Caco-2 (cell line): ENCODE results near the gene MEIS3. TPM values are rescaled to one million over a fixed set of nuclear protein-coding genes. Genes with fewer than 3 reads are reported as not detected.

Experiments
- BruUV-seq: library from RNA; stranded (reverse); fragments of 400-500 nt; replicated peaks from 2 replicates; lab custom pipeline; 2021; lab: Mats Ljungman, UMichigan
- CTCF ChIA-PET: fragments of 300-600 bp; sonication (Branson Sonifier 250); formaldehyde crosslinking; loops from one replicate; lab custom pipeline; 2022; ENCODE audit warnings: antibody characterized with exemption; lab: Charles Lee
- POLR2A ChIA-PET: fragments of 300-600 bp; sonication (Branson Sonifier 250); formaldehyde crosslinking; loops from one replicate; lab custom pipeline; 2022; ENCODE audit warnings: antibody characterized with exemption; lab: Charles Lee
- DNase-seq, 2 experiments: peaks; one replicate each; pipeline versions ENCODE4 v3.0.0 to v3.0.0-alpha.2; 2020 to 2022
- H3K27me3 ChIP-seq: replicated peaks from 2 replicates; pipeline ENCODE4 v1.6.0; 2011; ENCODE audit warnings: low read length; ENCODE audit not compliant: control insufficient read depth, insufficient read depth
- H3K36me3 ChIP-seq: 2 replicates; pipeline ENCODE4 v1.5.1; 2011; ENCODE audit warnings: low read length; ENCODE audit not compliant: control insufficient read depth, insufficient read depth
- H3K4me1 ChIP-seq: fragments of 250-450 bp; sonication (Bioruptor Pico); 2 replicates; pipeline ENCODE4 v1.5.1; 2020; ENCODE audit warnings: mild to moderate bottlenecking
- H3K4me3 ChIP-seq: 2 replicates; pipeline ENCODE4 v1.5.1; 2011; ENCODE audit warnings: low read depth, mild to moderate bottlenecking, control low read depth, low read length
- H3K9me3 ChIP-seq: fragments of 250-450 bp; sonication (Bioruptor Pico); 2 replicates; pipeline ENCODE4 v1.5.1; 2020; ENCODE audit warnings: mild to moderate bottlenecking, moderate library complexity
- H3K27ac Mint-ChIP-seq: one replicate; pipeline ENCODE4 v1.8.0; 2022; ENCODE audit warnings: mixed read lengths; ENCODE audit not compliant: unreplicated experiment
- H3K27me3 Mint-ChIP-seq: one replicate; pipeline ENCODE4 v1.8.0; 2022; ENCODE audit warnings: mixed read lengths; ENCODE audit not compliant: insufficient read depth, unreplicated experiment
- H3K36me3 Mint-ChIP-seq: one replicate; pipeline ENCODE4 v1.8.0; 2022; ENCODE audit warnings: mild to moderate bottlenecking, mixed read lengths; ENCODE audit not compliant: insufficient read depth, unreplicated experiment
- H3K4me1 Mint-ChIP-seq: one replicate; pipeline ENCODE4 v1.8.0; 2022; ENCODE audit warnings: low read depth, mixed read lengths; ENCODE audit not compliant: unreplicated experiment
- H3K4me3 Mint-ChIP-seq: one replicate; pipeline ENCODE4 v1.8.0; 2022; ENCODE audit warnings: mild to moderate bottlenecking, moderate library complexity, mixed read lengths; ENCODE audit not compliant: unreplicated experiment
- H3K9me3 Mint-ChIP-seq: one replicate; pipeline ENCODE4 v1.8.0; 2022; ENCODE audit warnings: mixed read lengths; ENCODE audit not compliant: unreplicated experiment
- intact Hi-C: fragments of 100-400 bp; cut with micrococcal nuclease; formaldehyde crosslinking; loops from one replicate; pipeline ENCODE4 v1.10.0; 2022; ENCODE audit not compliant: unreplicated experiment
- total RNA-seq: library from RNA; stranded (reverse); gene quantifications from 2 replicates; pipeline ENCODE4 v1.2.3, GENCODE V29; 2022
- TF ChIP-seq, protein P1 (sequence below), 2 experiments: fragments of 200-600 bp in 1 of 2; IDR thresholded peaks; 1 replicate in 1 of 2; 2 replicates in 1 of 2; pipeline versions ENCODE4 v1.5.1 to v1.8.0; 2011 to 2022; ENCODE audit warnings: antibody characterized with exemption in 1 of 2, control low read depth in 1 of 2, inconsistent platforms in 1 of 2, low read depth in 1 of 2, low read length in 1 of 2, mild to moderate bottlenecking in 1 of 2, moderate library complexity in 1 of 2; ENCODE audit not compliant: insufficient read depth in 1 of 2, severe bottlenecking in 1 of 2, unreplicated experiment in 1 of 2

The MEIS3 gene
- total RNA-seq, 1 experiment from 2014 or later = 16.8 TPM

DNA sequence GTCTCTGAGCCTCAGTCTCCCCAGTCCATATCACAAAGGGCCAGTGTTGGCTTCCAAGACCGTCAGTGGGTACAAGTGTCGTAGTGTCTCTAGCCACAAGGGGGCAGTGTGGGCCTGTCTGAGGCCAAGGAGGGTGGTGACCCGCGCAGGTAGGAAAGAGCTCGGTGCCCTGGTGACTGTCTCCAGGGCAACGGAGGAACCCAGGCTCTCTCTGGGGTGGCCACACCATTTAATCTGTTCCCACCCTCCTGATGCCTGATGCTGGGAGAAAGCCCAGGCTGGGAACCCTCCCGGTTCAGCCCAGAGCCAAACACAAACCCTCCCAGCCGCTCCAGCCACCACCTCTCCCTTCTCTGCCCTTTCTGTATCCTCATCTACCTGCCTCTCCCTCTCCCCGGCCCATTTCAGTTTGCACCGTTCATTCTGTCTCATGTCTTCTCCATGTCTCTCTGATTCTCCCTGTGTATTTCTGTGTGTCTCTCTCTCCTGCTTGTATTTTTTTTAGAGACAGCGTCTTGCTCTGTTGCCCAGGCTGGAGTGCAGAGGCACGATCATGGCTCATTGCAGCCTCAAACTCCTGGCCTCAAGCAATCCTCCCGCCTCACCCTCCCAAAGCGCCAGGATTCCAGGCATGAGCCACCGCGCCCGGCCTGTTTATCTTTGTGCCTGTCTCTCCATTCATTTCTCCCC lies 17.5 kb upstream of the MEIS3 start:
- Mint-ChIP-seq H3K27me3 (peaks cover 6% of the 10 kb centered on the region), H3K36me3 (no peaks in the 10 kb centered on the region), H3K4me1 (no peaks in the 10 kb centered on the region), H3K9me3 (no peaks in the 10 kb centered on the region), H3K4me3 (no peak overlapping the region), H3K27ac (no peak overlapping the region)
- Histone ChIP-seq H3K4me3 (no peak overlapping the region), H3K4me1 (no peaks in the 10 kb centered on the region), H3K36me3 (no peaks in the 10 kb centered on the region), H3K27me3 (no peaks in the 10 kb centered on the region; the same call in 1 of the 2 replicates), H3K9me3 (no peaks in the 10 kb centered on the region)
- peak; percentile 79 to 88 for DNase-seq
- POLR2A ChIA-PET = no interaction called here
- BruUV-seq = no TSS peak
- CTCF ChIA-PET = interaction anchor here (0.5 to 2.0 kb wide), 49 partner anchors 9 to 1677 kb away, joined by 3 to 82 read pairs (median 5); partner anchors contain the start of genes CCDC9, DHX34, KPTN and LIN7B
- TF ChIP-seq, protein P1, sequence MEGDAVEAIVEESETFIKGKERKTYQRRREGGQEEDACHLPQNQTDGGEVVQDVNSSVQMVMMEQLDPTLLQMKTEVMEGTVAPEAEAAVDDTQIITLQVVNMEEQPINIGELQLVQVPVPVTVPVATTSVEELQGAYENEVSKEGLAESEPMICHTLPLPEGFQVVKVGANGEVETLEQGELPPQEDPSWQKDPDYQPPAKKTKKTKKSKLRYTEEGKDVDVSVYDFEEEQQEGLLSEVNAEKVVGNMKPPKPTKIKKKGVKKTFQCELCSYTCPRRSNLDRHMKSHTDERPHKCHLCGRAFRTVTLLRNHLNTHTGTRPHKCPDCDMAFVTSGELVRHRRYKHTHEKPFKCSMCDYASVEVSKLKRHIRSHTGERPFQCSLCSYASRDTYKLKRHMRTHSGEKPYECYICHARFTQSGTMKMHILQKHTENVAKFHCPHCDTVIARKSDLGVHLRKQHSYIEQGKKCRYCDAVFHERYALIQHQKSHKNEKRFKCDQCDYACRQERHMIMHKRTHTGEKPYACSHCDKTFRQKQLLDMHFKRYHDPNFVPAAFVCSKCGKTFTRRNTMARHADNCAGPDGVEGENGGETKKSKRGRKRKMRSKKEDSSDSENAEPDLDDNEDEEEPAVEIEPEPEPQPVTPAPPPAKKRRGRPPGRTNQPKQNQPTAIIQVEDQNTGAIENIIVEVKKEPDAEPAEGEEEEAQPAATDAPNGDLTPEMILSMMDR (IDR thresholded peaks at IDR 0.05; ENCODE audit: insufficient read depth in 1 of 2, low read depth in 1 of 2, low read length in 1 of 2, severe bottlenecking in 1 of 2, unreplicated experiment in 1 of 2) = peak; percentile 93 to 96
- intact Hi-C loops = loop anchor here (1.0 to 5.0 kb wide), 5 partner anchors 47 to 270 kb away; partner anchors contain the start of genes KPTN and NAPA

DNA sequence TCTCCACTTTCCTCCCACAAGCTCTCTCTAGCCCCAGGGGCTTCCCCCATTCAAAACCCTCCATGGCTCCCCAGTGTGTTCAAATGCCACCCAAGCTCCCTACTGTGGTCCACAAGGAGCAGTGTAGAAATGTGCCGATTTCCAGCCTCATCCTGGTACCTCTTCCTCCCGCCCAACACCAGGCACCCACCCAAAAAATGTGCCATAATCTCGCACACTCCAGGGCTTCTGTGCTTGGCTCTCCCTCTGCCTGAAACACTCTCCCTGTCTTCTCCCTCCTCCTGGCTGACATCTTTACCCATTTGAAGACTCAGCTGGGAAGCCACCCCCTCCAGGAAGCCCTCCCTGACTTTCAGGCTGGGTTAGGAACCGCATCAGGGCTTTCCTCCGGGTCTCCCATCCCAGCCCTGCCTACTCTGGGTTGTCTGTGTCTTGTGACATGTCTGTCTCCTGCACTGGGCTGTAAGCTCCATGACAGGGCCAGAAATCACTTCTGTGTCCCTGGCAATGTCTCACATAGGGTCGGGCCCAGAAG lies 16.6 kb upstream of the MEIS3 start:
- Histone ChIP-seq H3K4me3 (no peak overlapping the region), H3K27me3 (no peaks in the 10 kb centered on the region; the same call in 1 of the 2 replicates), H3K4me1 (no peaks in the 10 kb centered on the region), H3K36me3 (no peaks in the 10 kb centered on the region), H3K9me3 (no peaks in the 10 kb centered on the region)
- CTCF ChIA-PET = interaction anchor here (0.6 to 2.0 kb wide), 16 partner anchors 11 to 293 kb away, joined by 3 to 82 read pairs (median 7); partner anchors contain the start of genes KPTN and NAPA
- H3K4me3 Mint-ChIP-seq = no peak overlapping the region
- BruUV-seq = no TSS peak
- intact Hi-C loops = loop anchor here (1.0 to 5.0 kb wide), 5 partner anchors 48 to 271 kb away; partner anchors contain the start of genes KPTN and NAPA
- H3K36me3 Mint-ChIP-seq = no peaks in the 10 kb centered on the region
- no peaks in the 10 kb centered on the region for H3K9me3 Mint-ChIP-seq
- peaks cover 2% of the 10 kb centered on the region for H3K27me3 Mint-ChIP-seq
- POLR2A ChIA-PET = no interaction called here
- H3K27ac Mint-ChIP-seq = no peak overlapping the region
- no peak for DNase-seq
- no peaks in the 10 kb centered on the region for H3K4me1 Mint-ChIP-seq
- TF ChIP-seq, protein P1 (IDR thresholded peaks at IDR 0.05; ENCODE audit: insufficient read depth in 1 of 2, low read depth in 1 of 2, low read length in 1 of 2, severe bottlenecking in 1 of 2, unreplicated experiment in 1 of 2) = no peak

DNA sequence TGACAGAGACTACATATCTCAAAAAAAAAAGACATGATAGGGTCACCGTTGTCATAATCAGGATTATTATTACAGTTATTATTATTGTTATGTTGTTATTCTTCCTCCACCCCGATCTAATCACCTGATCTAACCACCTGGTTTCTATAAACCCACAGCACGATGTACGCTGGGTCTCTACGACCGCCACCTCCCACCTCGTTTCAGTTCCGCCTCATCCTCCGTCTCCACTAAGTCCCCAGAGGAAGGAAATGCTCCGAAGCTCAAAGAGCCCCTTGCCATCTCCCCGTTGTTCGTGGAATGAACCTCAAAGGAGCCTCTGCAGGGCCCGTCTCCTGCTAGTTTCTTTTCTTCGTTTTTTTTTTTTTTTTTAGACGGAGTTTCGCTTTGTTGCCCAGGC lies 15.9 kb upstream of the MEIS3 start:
- no peak overlapping the region for H3K4me3 Mint-ChIP-seq
- DNase-seq = no peak
- TF ChIP-seq, protein P1 (IDR thresholded peaks at IDR 0.05; ENCODE audit: insufficient read depth in 1 of 2, low read depth in 1 of 2, low read length in 1 of 2, severe bottlenecking in 1 of 2, unreplicated experiment in 1 of 2) = no peak
- H3K36me3 Mint-ChIP-seq = no peaks in the 10 kb centered on the region
- no peak overlapping the region for H3K27ac Mint-ChIP-seq
- CTCF ChIA-PET = interaction anchor here (0.6 to 1.9 kb wide), 4 partner anchors 49 to 284 kb away, joined by 3 to 41 read pairs (median 4); partner anchors contain the start of gene KPTN
- no peaks in the 10 kb centered on the region for H3K9me3 Mint-ChIP-seq
- H3K4me1 ChIP-seq = no peaks in the 10 kb centered on the region
- no peaks in the 10 kb centered on the region for H3K9me3 ChIP-seq
- H3K27me3 ChIP-seq = no peaks in the 10 kb centered on the region; the same call in 1 of the 2 replicates
- H3K4me3 ChIP-seq = no peak overlapping the region
- no TSS peak for BruUV-seq
- no peaks in the 10 kb centered on the region for H3K4me1 Mint-ChIP-seq
- no peaks in the 10 kb centered on the region for H3K36me3 ChIP-seq
- H3K27me3 Mint-ChIP-seq = peaks cover 2% of the 10 kb centered on the region
- POLR2A ChIA-PET = no interaction called here
- intact Hi-C loops = loop anchor here (5.0 kb wide), 1 partner anchor 167 kb away; no protein-coding TSS in a partner anchor
